T-helper 1 cell treated with Interleukin-12 subunit alpha and Interleukin-12 subunit beta and Interleukin-4 antibody, amounts not matched to agents 30 μg/mL and 1 μg/mL, for 36 hours (primary cell): ENCODE data around the gene MDGA2.

Experiments
- H3K27ac Mint-ChIP-seq: one replicate; pipeline ENCODE4 v1.8.0; 2021; ENCODE audit warnings: mild to moderate bottlenecking, mixed read lengths
- H3K27me3 Mint-ChIP-seq: one replicate; pipeline ENCODE4 v1.8.0; 2021; ENCODE audit warnings: low read depth, mixed read lengths
- H3K36me3 Mint-ChIP-seq: one replicate; pipeline ENCODE4 v1.8.0; 2021; ENCODE audit warnings: low read depth, mixed read lengths
- H3K4me1 Mint-ChIP-seq: one replicate; pipeline ENCODE4 v1.8.0; 2021; ENCODE audit warnings: low read depth, mixed read lengths
- H3K4me3 Mint-ChIP-seq: one replicate; pipeline ENCODE4 v1.8.0; 2021; ENCODE audit warnings: mild to moderate bottlenecking, moderate library complexity, mixed read lengths
- H3K9me3 Mint-ChIP-seq: one replicate; pipeline ENCODE4 v1.8.0; 2021; ENCODE audit warnings: mixed read lengths

The MDGA2 gene

DNA sequence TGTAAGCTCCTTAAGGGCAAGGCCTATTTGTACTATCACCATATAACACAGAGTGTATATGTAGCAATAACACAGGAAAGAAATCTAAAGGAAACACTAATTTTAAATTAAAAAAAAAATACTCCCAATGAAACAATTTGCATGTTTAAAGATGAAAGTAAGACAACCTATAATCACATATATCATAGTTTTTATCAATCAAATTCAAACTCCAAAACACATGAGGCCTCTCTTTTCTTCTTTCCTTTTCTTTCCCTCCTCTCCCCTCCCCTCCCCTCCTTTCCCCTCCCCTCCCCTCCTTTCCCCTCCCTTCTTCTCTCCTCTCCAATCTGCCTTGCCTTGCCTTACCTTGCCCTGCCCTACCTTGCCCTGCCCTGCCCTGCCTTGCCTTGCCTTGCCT is 618.0 kb downstream of the MDGA2 start:
- no peak overlapping the region for H3K27ac Mint-ChIP-seq
- no peaks in the 10 kb centered on the region for H3K27me3 Mint-ChIP-seq
- no peaks in the 10 kb centered on the region for H3K9me3 Mint-ChIP-seq
- H3K36me3 Mint-ChIP-seq, result no peaks in the 10 kb centered on the region
- no peak overlapping the region for H3K4me3 Mint-ChIP-seq
- no peaks in the 10 kb centered on the region for H3K4me1 Mint-ChIP-seq

DNA sequence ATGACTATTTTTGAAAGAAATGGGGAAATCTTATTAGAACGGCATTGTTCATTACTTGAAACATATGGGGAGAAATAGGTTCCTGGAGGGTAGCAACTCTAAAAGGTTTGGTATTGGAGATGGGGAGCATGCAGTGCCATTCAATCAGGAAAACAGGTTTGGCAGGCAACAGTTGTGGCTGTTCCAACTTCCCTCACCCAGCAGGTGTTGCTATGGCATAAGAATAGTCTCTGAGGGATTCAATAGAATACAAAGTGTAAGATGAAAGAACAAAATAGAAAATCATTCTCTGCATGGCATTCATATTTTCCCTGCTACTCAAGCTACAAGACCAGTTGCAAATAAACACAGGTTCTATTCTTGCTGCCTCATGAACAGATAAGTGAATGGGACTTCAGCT is 630.6 kb downstream of the MDGA2 start:
- Mint-ChIP-seq H3K27ac (no peak overlapping the region), H3K4me1 (no peaks in the 10 kb centered on the region), H3K27me3 (no peaks in the 10 kb centered on the region), H3K9me3 (no peaks in the 10 kb centered on the region), H3K36me3 (no peaks in the 10 kb centered on the region), H3K4me3 (no peak overlapping the region)

DNA sequence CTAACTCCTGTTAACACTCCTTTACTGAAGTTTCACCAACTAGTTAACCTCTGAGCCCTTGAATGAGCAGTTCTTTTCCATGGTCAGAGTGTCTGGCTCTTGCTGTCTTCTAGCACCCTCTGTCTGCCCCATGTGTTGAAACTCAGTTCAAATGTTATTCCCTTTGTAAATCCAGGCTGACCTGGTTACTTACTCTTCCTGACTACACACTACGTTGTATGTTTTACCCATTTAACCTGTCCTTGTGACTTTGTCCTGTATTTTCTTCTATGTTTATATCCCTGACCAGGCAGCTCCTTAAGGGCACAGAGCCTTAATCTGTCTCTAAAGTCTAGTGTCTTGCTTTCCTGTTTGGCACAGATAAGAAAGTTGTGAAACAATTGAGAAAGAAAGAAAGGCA is 634.9 kb downstream of the MDGA2 start:
- H3K27ac Mint-ChIP-seq, result no peak overlapping the region
- no peaks in the 10 kb centered on the region for H3K36me3 Mint-ChIP-seq
- no peaks in the 10 kb centered on the region for H3K9me3 Mint-ChIP-seq
- H3K4me1 Mint-ChIP-seq, result no peaks in the 10 kb centered on the region
- no peaks in the 10 kb centered on the region for H3K27me3 Mint-ChIP-seq
- H3K4me3 Mint-ChIP-seq, result no peak overlapping the region

DNA sequence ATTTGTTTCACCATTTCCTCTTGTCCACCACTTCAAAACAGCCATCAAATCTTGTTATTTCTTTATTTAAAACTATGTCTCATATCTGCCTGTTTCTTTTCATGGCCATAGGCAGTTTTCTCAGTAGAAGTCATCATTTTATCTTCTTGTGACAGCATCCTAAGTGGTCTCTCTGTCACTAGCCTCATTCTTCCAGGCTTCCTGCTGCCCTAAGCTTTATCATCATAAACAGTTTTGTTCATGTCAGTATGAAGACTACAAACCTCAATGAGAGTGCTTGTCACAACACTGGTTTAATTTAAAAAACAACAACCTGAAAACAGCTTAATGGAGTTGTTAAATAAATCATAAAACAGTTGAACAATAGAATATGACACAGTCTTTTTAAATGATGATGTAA is 636.1 kb downstream of the MDGA2 start:
- Mint-ChIP-seq H3K4me1 (no peaks in the 10 kb centered on the region), H3K27ac (no peak overlapping the region), H3K9me3 (no peaks in the 10 kb centered on the region), H3K36me3 (no peaks in the 10 kb centered on the region), H3K27me3 (no peaks in the 10 kb centered on the region), H3K4me3 (no peak overlapping the region)

DNA sequence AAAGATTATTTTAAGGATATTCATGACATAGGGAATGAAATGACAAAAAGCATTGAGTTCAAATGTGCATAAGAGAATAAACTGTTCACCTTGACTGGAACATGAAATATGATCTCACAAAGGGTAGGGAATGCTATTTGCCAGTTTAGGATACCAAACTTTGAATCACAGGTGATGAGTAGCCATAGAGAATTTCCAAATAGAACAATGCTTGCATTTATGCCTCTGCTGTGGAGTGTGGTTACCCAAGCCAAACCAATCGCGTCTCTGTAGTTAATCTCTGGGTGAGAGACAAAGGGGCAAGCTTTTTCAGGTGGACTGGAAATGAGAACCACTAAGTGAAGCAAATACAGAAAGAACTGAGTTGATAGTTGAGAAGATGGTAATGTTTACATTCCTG is 652.7 kb downstream of the MDGA2 start:
- Mint-ChIP-seq H3K27me3 (no peaks in the 10 kb centered on the region), H3K4me3 (no peak overlapping the region), H3K9me3 (peaks cover 8% of the 10 kb centered on the region), H3K27ac (no peak overlapping the region), H3K36me3 (no peaks in the 10 kb centered on the region), H3K4me1 (no peaks in the 10 kb centered on the region)

DNA sequence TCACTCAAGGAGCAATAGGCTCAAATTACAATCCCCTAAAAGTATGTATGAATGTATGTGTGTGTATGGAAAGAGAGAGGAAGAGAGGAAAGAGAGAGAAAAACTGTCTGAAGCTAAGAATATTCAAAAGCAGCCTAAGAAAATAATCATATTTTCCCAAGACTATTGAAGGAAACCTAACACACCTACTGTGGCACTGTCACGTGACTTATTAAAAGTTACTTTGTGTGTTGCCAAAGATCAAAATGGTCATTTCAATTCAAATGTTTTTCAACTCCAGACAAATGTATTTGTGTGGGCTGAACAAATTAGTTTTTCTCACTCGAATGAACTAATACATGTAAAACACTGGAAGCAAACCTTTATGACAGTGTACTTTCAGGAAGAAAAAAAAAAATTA is 654.9 kb downstream of the MDGA2 start:
- Mint-ChIP-seq H3K4me3 (no peak overlapping the region), H3K36me3 (no peaks in the 10 kb centered on the region), H3K4me1 (no peaks in the 10 kb centered on the region), H3K9me3 (peaks cover 8% of the 10 kb centered on the region), H3K27me3 (no peaks in the 10 kb centered on the region), H3K27ac (no peak overlapping the region)

DNA sequence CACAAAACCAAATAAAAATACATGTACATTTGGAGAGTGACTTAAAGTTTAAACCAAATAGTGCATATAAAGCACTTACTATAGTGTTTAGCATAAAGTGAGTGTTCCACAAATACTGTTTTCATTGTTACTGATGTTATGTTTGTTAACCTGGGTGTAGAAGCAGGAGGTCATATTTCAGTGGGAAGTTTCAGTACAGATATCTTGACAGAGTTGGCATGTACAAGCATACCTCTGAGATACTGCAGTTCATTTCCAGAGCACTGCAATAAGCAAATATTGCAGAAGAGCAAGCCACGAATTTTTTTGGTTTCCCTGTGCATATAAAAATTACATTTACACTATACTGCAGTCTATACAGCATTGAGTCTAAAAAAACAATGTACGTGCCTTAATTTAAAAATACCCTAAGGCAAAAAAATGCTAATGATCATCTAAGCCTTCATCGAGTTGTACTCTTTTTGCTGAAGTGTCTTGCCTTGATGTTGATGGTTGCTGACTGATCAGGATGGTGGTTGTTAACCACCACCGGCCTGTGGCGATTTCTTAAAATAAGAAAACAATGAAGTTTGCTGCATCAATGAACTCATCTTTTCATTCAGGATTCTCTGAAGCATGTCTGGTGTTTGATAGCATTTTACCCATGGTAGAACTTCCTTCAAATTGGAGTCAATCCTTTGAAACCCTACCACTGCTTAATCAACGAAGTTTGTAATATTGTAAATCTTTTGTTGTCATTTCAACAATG is 662.7 kb downstream of the MDGA2 start:
- H3K36me3 Mint-ChIP-seq, result no peaks in the 10 kb centered on the region
- H3K4me3 Mint-ChIP-seq, result no peak overlapping the region
- no peaks in the 10 kb centered on the region for H3K4me1 Mint-ChIP-seq
- no peaks in the 10 kb centered on the region for H3K9me3 Mint-ChIP-seq
- H3K27ac Mint-ChIP-seq, result no peak overlapping the region
- no peaks in the 10 kb centered on the region for H3K27me3 Mint-ChIP-seq

DNA sequence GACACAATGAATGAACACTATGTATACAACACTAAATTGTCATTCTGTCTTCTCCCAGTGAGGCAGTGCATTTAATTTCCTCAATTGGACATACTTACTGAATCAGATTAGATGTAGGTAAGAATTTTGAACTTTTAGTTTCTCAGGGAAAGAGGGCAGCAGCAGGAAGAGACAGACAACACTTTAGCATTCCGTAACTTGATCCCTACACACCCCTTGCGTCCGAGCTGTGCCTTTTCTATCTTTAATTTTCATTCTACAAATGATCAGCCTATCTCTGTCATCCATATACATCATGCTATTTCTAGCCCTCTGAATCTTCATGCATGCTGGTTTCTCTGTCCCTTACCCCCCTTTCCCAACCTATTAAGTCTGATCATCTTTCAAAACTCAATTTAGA is 665.8 kb downstream of the MDGA2 start:
- Mint-ChIP-seq H3K4me3 (no peak overlapping the region), H3K9me3 (no peaks in the 10 kb centered on the region), H3K27ac (no peak overlapping the region), H3K4me1 (no peaks in the 10 kb centered on the region), H3K36me3 (no peaks in the 10 kb centered on the region), H3K27me3 (no peaks in the 10 kb centered on the region)

DNA sequence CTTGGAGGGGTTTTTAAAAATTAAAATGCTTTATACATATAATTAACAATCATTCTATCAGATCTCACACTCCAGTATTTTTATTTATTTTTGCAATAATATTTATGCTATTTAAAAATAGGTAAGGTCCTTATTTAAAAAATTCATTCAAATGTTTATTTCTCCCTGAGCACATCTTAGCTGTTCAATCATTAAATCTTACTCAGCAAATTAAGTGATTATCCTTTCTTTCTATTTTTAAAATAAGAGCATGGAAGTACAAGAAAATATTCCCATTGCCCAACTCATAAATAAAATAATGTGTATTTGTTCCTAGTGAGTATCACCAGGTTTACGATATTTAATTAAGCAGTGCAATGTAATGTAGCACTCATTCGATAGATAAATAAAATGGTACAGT is 666.7 kb downstream of the MDGA2 start:
- no peaks in the 10 kb centered on the region for H3K4me1 Mint-ChIP-seq
- no peak overlapping the region for H3K4me3 Mint-ChIP-seq
- no peaks in the 10 kb centered on the region for H3K9me3 Mint-ChIP-seq
- no peaks in the 10 kb centered on the region for H3K36me3 Mint-ChIP-seq
- H3K27ac Mint-ChIP-seq, result no peak overlapping the region
- H3K27me3 Mint-ChIP-seq, result no peaks in the 10 kb centered on the region

DNA sequence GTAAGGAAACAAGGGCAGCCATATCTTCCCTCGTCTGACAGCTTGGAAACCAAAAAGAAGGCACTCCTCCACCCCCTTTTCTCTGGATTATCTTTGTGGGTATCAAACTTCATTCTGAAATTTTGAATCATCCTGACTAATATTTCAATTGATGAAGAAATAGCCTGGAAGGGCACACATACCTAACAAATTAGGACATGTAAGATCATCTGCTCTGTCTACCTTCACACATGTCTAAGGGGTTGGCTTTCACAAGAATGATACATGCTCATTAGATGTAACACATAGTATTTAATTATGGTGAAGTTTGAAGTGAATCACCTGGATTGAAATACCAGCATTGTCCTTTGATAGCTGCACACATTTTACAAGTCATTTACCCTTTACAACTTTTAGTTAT is 675.7 kb downstream of the MDGA2 start:
- Mint-ChIP-seq H3K4me1 (no peaks in the 10 kb centered on the region), H3K27ac (no peak overlapping the region), H3K36me3 (no peaks in the 10 kb centered on the region), H3K27me3 (no peaks in the 10 kb centered on the region), H3K4me3 (no peak overlapping the region), H3K9me3 (no peaks in the 10 kb centered on the region)

DNA sequence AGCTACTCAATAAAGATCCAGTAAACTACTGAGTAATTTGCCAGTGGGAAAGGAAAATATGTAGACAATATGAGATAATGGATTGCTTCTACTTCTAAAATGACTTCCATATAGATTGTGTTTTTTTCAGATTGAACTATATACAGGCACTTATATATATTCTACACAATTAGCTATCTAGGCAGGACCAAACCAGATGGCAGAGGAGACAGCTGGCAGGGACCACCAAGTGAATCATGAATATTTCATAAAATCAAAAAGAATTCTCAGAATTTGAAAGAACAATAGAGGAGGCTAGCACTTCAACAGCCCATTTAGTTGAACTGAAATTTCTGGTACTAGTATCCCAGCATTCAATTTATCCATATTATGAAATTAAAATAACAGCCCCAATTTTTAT is 685.8 kb downstream of the MDGA2 start:
- no peaks in the 10 kb centered on the region for H3K9me3 Mint-ChIP-seq
- H3K27ac Mint-ChIP-seq, result no peak overlapping the region
- H3K27me3 Mint-ChIP-seq, result no peaks in the 10 kb centered on the region
- H3K36me3 Mint-ChIP-seq, result no peaks in the 10 kb centered on the region
- no peak overlapping the region for H3K4me3 Mint-ChIP-seq
- H3K4me1 Mint-ChIP-seq, result no peaks in the 10 kb centered on the region

DNA sequence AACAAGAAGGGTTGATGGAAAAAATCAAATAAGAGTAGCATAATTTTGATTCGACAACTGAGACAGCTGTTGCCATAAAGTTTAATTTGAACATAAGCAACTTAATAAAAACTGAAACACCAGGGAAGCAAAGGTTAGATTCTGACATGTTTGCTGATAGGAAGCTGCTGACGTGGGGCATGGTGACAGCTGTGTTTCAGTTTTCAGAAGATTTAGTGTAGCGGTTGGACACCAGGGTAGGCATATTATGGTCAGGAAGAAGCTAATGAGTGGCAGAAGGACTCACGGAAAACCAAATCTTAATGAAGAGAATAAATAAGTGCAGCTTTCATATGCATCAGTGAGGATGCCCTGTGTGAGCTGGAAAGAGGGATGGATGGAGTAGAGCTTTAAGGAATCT is 687.1 kb downstream of the MDGA2 start:
- Mint-ChIP-seq H3K36me3 (no peaks in the 10 kb centered on the region), H3K4me3 (no peak overlapping the region), H3K4me1 (no peaks in the 10 kb centered on the region), H3K9me3 (no peaks in the 10 kb centered on the region), H3K27me3 (no peaks in the 10 kb centered on the region), H3K27ac (no peak overlapping the region)

DNA sequence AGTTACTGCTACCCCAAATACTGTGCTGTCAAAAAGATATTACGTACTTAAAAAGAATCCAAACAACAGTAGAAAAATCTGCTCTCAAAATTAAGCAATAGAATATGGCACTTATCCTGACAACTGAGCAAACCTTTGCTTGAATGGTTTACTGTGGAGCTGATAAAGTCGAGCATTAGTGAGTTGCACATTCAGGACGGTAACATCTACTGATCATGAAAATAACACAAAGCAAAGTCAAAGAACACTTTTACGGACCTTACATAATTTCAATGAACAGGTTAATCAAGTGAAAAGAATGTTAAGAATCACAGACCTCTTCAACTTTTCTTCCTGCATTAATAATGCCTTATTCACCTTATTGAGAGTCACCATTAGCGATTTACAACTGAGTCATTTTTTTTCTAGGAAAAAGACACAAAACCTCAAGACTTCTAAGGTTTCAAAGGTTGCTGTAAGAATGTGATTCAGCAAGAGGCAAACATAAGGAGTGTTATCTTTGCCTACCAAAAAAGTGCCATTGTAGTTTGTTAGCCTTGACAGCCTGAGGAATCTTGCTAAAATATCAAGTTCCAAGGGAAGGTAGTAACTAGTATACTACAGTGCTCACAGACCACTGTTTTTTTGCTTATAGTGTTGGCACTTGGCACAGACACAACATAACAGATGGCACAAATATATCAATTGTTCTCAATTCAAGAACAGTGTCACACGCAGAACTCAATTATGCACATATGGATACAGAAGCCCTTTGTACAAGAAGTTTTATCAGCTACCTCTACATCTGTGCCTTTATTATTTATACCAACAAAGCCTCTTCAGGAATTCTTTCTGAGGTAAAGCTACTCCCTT is 689.6 kb downstream of the MDGA2 start:
- Mint-ChIP-seq H3K4me1 (no peaks in the 10 kb centered on the region), H3K36me3 (no peaks in the 10 kb centered on the region), H3K9me3 (no peaks in the 10 kb centered on the region), H3K4me3 (no peak overlapping the region), H3K27me3 (no peaks in the 10 kb centered on the region), H3K27ac (no peak overlapping the region)

DNA sequence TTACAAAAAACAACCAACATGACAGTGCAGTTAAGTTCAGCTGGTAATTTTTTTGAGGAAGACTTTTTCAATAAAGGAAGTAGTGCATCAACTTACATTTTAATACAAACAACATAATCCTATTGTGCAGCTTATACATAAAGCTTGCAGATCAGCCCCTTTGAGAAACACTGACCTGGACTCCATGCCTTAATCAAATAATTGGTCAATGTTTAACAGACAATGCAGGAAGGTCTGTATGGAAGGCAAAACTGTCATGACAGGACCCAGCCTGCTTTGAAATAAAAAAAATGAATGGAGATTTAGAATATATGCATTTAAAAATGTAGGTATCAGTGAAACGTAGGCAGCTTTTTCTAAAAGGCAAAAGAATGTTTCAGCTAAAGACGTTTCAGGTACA is 702.1 kb downstream of the MDGA2 start:
- H3K27ac Mint-ChIP-seq, result no peak overlapping the region
- no peaks in the 10 kb centered on the region for H3K4me1 Mint-ChIP-seq
- H3K4me3 Mint-ChIP-seq, result no peak overlapping the region
- peaks cover 6% of the 10 kb centered on the region for H3K9me3 Mint-ChIP-seq
- no peaks in the 10 kb centered on the region for H3K36me3 Mint-ChIP-seq
- H3K27me3 Mint-ChIP-seq, result no peaks in the 10 kb centered on the region

DNA sequence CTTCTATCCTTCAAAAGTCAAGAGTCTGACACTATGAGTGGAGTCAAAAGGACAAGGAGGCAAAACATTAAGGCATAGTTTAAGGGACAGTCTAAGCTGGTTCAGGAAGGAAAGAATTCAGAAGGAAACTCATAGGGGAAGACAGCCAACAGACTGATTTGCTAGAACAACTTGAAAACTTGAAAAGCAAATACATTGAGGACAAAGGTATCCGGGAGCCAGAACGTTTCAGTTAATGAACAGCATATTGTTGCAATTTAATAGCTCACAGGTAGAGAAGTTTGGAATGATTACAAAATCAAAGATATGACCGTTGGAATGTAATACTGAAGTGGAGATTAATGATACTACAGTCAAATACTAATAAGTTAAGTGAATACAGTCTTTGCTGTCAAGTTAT is 711.0 kb downstream of the MDGA2 start:
- H3K36me3 Mint-ChIP-seq, result no peaks in the 10 kb centered on the region
- H3K4me1 Mint-ChIP-seq, result no peaks in the 10 kb centered on the region
- peaks cover 14% of the 10 kb centered on the region for H3K9me3 Mint-ChIP-seq
- no peak overlapping the region for H3K4me3 Mint-ChIP-seq
- H3K27ac Mint-ChIP-seq, result no peak overlapping the region
- H3K27me3 Mint-ChIP-seq, result no peaks in the 10 kb centered on the region
